Peyer's patch (tissue), 4 donors: ENCODE results near the gene GRID2. TPM values are rescaled to one million over a fixed set of nuclear protein-coding genes. Genes with fewer than 3 reads are reported as not detected.

Source experiments
- DNase-seq, 3 donors: peaks; one replicate each; pipeline ENCODE4 v3.0.0-alpha.2; 2017 to 2019
- H3K27ac ChIP-seq, 4 donors: fragments of 200-600 bp; sonication (generic); one replicate each; pipeline ENCODE4 v1.5.1; 2016 to 2019
- H3K27me3 ChIP-seq, 2 donors: fragments of 200-600 bp; sonication (generic); one replicate each; pipeline ENCODE4 v1.5.1; 2019
- H3K36me3 ChIP-seq, 3 donors: fragments of 200-600 bp; sonication (generic); one replicate each; pipeline ENCODE4 v1.5.1; 2016 to 2019
- H3K4me1 ChIP-seq, 4 donors: fragments of 200-600 bp; sonication (generic); one replicate each; pipeline ENCODE4 v1.5.1; 2016 to 2019
- H3K4me3 ChIP-seq, 4 donors: fragments of 200-600 bp; sonication (generic); 1 replicate in 3 of 4; 2 replicates in 1 of 4; pipeline ENCODE4 v1.5.1; 2016 to 2019; ENCODE audit warnings: mild to moderate bottlenecking in 1 of 4
- H3K9me3 ChIP-seq, 4 donors: fragments of 200-600 bp; sonication (generic); one replicate each; pipeline ENCODE4 v1.5.1; 2016 to 2019; ENCODE audit warnings: mild to moderate bottlenecking in 1 of 4
- CTCF ChIP-seq, 6 experiments: fragments of 450-650 bp in 4 of 6; fragments of 200-600 bp in 2 of 6; sonication (generic) in 1 of 6; IDR thresholded peaks; one replicate each; pipeline ENCODE4 v1.5.1; 2017 to 2019; ENCODE audit warnings: antibody characterized with exemption in 6 of 6, mild to moderate bottlenecking in 3 of 6, moderate library complexity in 1 of 6
- POLR2A ChIP-seq, 2 donors: fragments of 450-650 bp; IDR thresholded peaks; one replicate each; pipeline ENCODE4 v1.5.1; 2017; ENCODE audit warnings: antibody characterized with exemption in 2 of 2, mild to moderate bottlenecking in 2 of 2, moderate library complexity in 2 of 2
- total RNA-seq, 4 donors: library from RNA; depleted of rRNA; stranded (reverse); fragments of >200 nt; gene quantifications; one replicate each; pipeline ENCODE4 v1.1.0, GENCODE V29; 2016

Gene GRID2
- total RNA-seq, 4 donors from 2014 or later: 0.54 TPM; not detected in 3

GRCh38 chr4:93573285-93573684 is 1269.5 kb downstream of the GRID2 start:
- no peaks in the 10 kb centered on the region for H3K4me1 ChIP-seq
- no peak for DNase-seq
- H3K27ac ChIP-seq: no peak overlapping the region
- H3K4me3 ChIP-seq: no peak overlapping the region
- H3K27me3 ChIP-seq: no peaks in the 10 kb centered on the region
- no peaks in the 10 kb centered on the region for H3K9me3 ChIP-seq
- H3K36me3 ChIP-seq: no peaks in the 10 kb centered on the region
- no peak for TF ChIP-seq CTCF (IDR thresholded peaks at IDR 0.05)
- TF ChIP-seq POLR2A (IDR thresholded peaks at IDR 0.05): no peak

GRCh38 chr4:93578942-93579341 is 1275.2 kb downstream of the GRID2 start:
- Histone ChIP-seq H3K9me3 (no peaks in the 10 kb centered on the region), H3K4me3 (no peak overlapping the region), H3K27me3 (no peaks in the 10 kb centered on the region), H3K36me3 (no peaks in the 10 kb centered on the region), H3K4me1 (no peaks in the 10 kb centered on the region), H3K27ac (no peak overlapping the region)
- no peak for DNase-seq
- TF ChIP-seq POLR2A (IDR thresholded peaks at IDR 0.05) (no peak), CTCF (IDR thresholded peaks at IDR 0.05) (no peak)

GRCh38 chr4:93605163-93605562 is 1301.4 kb downstream of the GRID2 start:
- no peak for DNase-seq
- H3K27me3 ChIP-seq: no peaks in the 10 kb centered on the region
- H3K36me3 ChIP-seq: no peaks in the 10 kb centered on the region
- no peaks in the 10 kb centered on the region for H3K4me1 ChIP-seq
- no peak overlapping the region for H3K27ac ChIP-seq
- H3K9me3 ChIP-seq: no peaks in the 10 kb centered on the region
- TF ChIP-seq POLR2A (IDR thresholded peaks at IDR 0.05) (no peak), CTCF (IDR thresholded peaks at IDR 0.05) (no peak)
- no peak overlapping the region for H3K4me3 ChIP-seq

DNA sequence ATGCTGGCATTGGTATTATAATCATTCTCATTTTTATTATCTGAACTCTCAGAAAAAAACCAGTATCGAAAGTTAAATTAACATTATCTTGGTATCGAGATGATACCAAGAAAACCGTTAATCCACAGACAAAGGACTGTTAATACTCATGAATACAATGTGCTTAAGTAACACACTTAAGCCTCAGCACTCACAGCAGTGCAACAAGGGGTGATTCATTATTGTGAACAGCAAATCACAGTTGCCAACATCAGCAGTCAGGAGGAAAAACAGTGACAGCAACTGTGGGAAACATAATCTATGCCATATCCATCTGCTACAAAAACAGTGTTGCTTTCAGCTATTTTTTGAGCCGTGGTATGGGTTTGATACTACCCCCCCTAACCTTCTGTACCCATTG is 1313.8 kb downstream of the GRID2 start:
- no peaks in the 10 kb centered on the region for H3K4me1 ChIP-seq
- H3K9me3 ChIP-seq: no peaks in the 10 kb centered on the region
- TF ChIP-seq CTCF (IDR thresholded peaks at IDR 0.05): no peak
- TF ChIP-seq POLR2A (IDR thresholded peaks at IDR 0.05): no peak
- H3K27me3 ChIP-seq: no peaks in the 10 kb centered on the region
- H3K36me3 ChIP-seq: no peaks in the 10 kb centered on the region
- H3K4me3 ChIP-seq: no peak overlapping the region
- no peak overlapping the region for H3K27ac ChIP-seq
- DNase-seq: no peak

GRCh38 chr4:93633721-93634120 is 1330.0 kb downstream of the GRID2 start:
- H3K4me3 ChIP-seq: no peak overlapping the region
- no peaks in the 10 kb centered on the region for H3K4me1 ChIP-seq
- H3K9me3 ChIP-seq: no peaks in the 10 kb centered on the region
- no peaks in the 10 kb centered on the region for H3K36me3 ChIP-seq
- DNase-seq: no peak
- H3K27me3 ChIP-seq: no peaks in the 10 kb centered on the region
- no peak for TF ChIP-seq CTCF (IDR thresholded peaks at IDR 0.05)
- TF ChIP-seq POLR2A (IDR thresholded peaks at IDR 0.05): no peak
- H3K27ac ChIP-seq: no peak overlapping the region

GRCh38 chr4:93635943-93636342 is 1332.2 kb downstream of the GRID2 start:
- Histone ChIP-seq H3K4me3 (no peak overlapping the region), H3K36me3 (no peaks in the 10 kb centered on the region), H3K4me1 (no peaks in the 10 kb centered on the region), H3K27ac (no peak overlapping the region), H3K27me3 (no peaks in the 10 kb centered on the region), H3K9me3 (no peaks in the 10 kb centered on the region)
- no peak for DNase-seq
- no peak for TF ChIP-seq POLR2A (IDR thresholded peaks at IDR 0.05)
